HG02610 (cell line): Measurements from ENCODE around the gene RUNX1.
"Not testable (repeated sequence)": the region's sequence is repeated elsewhere in the genome, so short reads cannot be mapped to it uniquely, and the experiment has no call there.

Experiments used
- ATAC-seq: cut with Tn5 transposase; IDR thresholded peaks from one replicate; pipeline ENCODE4 v1.9.1; 2021; ENCODE audit warnings: mild to moderate bottlenecking, moderate library complexity; ENCODE audit not compliant: unreplicated experiment

Gene RUNX1

DNA sequence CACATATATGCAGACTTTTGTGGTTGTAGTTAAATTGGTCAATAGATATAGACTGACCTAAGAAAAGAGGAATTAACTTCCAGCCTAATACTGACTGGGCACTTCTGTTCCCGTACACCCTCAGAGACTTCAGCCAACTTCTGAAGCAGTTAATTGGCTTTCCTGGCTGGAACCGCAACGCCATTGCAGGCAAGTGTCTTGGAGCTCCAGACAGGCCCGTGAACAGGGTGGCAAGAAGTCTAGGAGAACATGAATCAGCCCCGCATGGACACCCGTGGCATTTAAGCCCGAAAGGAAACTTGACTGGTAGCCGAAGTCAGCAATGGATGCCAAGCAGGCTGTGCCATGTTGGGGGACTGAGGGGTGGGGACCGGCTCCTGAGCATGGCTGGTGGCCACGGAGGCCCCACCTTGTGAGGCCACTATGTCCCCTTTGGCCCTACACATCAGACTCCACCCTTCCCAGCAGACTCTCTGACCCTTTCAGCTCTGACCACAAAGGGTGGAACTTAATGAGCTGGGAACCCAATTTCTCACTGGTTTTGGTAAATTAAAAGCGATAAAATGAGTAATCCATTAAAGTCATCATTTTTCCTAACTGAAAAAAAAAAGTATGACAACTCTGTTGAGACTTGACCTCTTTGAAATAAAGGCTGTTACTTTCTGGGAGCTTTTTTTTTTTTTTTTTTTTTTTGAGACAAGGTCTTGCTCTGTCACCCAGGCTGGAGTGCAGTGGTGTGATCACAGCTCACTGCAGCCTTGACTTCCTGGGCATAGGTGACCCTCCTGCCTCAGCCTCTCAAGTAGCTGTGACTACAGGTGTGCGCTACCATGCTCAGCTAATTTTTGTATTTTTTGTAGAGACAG is 54.1 kb downstream of the RUNX1 start:
- ATAC-seq = no peak

DNA sequence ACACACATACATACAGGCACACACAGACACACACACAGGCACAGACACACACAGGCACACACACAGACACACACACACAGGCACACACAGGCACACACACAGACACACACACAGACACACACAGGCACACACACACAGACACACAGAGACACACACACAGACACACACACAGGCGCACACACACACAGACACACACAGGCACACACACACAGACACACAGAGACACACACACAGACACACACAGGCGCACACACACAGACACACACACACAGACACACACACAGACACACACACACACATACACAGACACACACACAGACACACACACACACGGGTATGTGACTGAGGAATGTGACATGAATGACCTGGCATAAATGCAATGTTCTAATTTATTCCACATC is 55.6 kb downstream of the RUNX1 start:
- not testable (repeated sequence) for ATAC-seq

- ATAC-seq = no peak
Measured at GRCh38 chr21:34992736-34993398, 56.2 kb downstream of the RUNX1 start.

- no peak for ATAC-seq
Measured at GRCh38 chr21:34992180-34992579, 56.9 kb downstream of the RUNX1 start.

DNA sequence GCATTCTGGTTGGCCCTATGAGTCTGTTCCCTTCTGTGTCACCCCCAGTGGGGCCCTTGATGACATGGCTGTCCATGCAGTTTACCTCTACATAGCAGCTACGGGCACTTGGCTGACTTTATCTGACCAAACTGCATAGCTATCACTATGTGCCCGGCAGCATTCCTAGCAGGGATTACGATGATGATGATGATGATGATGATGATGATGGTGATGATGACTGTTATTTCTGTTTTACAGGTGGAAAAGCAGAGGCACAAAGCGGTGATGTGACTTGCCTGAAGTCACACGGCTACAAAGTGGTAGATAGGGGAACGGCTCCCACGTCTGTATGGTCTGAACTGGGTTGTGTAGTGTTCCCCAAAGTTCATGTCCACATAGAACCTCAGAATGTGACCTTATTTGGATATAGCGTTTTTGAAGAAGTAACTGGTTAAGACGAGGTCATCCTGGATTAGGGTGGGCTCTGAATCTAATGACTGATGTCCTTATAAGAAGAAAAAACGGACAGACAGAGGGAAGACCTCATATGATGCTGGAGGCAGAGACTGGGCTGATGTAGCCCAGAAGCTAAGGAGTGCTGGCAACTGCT is 57.6 kb downstream of the RUNX1 start:
- ATAC-seq = no peak

- no peak for ATAC-seq
Measured at GRCh38 chr21:34990842-34991241, 58.3 kb downstream of the RUNX1 start.

- ATAC-seq = peak; percentile 57
Measured at GRCh38 chr21:34989337-34990151, 59.6 kb downstream of the RUNX1 start.

DNA sequence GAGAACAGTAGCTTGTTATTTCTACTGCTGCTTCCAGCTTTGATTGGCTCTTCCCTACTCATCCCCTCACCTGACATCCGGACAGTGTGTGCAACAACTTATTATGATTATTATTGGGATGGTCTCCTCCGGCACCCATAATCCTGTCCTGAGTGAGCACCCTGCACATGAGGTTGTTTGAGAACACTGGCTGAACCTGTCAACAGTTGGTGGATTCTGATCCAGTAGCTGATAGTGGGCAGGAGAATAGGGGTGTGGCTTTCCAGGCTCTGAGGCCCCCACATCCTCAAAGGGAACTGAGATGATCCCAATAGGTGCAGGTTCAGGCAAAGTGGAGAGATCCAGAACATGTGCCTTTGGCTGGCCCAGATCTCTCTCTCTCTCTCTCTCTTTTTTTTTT is 60.5 kb downstream of the RUNX1 start:
- ATAC-seq = no peak

DNA sequence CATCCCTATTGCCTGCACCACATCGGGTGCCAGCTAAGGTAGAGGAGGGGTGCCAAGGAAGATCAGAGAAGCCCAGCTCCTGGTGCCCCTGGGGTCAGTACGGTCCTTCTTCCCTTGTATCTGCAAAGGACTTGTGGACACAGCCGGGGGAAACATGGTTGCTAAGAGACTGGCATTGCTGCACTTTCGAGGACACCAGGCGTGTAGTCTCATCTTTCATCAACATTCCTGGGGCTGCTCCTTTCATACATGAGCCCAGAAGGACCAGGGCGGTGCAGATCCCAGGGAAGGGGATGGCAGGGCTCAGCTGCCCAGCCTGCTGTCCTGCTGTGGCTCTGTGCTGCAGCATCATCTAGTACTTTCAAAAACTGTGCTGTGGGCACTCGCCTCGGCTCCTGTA is 61.0 kb downstream of the RUNX1 start:
- ATAC-seq = no peak

- no peak for ATAC-seq
Measured at GRCh38 chr21:34987501-34988072, 61.5 kb downstream of the RUNX1 start.

GRCh38 chr21:34986561-34987500 is 62.3 kb downstream of the RUNX1 start:
- peak; percentile 61 for ATAC-seq

- no peak for ATAC-seq
Measured at GRCh38 chr21:34984356-34985058, 64.6 kb downstream of the RUNX1 start.

DNA sequence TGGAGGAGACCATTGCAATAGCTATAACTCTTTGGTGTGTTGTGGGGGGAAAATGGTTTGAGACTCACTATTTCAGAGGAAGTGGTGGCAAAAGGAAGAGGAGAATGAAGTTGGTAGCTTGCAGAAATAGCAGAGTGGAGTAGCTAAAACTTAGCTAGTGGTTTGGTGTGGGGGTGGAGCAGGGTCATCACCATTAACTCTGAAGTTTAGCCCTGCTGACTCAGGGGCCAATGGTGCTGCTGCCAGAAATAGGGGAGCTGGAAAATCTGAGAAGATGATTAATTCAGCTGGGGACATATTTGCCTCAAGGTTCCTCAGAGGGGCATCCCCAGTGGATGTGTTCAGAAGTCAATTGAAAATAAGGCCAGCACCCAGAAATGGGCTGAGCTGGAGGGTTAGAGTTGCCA is 65.4 kb downstream of the RUNX1 start:
- ATAC-seq = peak; percentile 25

DNA sequence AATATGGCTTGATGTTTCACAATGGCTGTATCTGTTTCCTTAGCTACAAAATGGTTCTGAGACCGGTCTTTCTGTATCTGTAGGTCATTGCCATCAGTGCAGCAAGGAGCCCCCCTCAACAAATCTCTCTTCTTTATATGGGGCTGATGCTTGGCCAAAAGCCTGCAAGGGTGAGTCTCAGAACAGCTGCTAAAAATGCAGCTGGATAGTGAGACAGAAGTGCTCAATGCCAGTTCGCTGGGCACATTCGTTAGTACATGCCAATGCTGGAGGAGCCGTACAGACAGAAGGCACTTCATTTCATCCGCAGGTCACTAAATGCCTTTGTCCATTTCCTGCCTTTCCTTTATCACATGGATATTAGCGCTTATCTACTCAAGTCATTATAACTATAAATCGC is 67.3 kb downstream of the RUNX1 start:
- ATAC-seq = no peak

DNA sequence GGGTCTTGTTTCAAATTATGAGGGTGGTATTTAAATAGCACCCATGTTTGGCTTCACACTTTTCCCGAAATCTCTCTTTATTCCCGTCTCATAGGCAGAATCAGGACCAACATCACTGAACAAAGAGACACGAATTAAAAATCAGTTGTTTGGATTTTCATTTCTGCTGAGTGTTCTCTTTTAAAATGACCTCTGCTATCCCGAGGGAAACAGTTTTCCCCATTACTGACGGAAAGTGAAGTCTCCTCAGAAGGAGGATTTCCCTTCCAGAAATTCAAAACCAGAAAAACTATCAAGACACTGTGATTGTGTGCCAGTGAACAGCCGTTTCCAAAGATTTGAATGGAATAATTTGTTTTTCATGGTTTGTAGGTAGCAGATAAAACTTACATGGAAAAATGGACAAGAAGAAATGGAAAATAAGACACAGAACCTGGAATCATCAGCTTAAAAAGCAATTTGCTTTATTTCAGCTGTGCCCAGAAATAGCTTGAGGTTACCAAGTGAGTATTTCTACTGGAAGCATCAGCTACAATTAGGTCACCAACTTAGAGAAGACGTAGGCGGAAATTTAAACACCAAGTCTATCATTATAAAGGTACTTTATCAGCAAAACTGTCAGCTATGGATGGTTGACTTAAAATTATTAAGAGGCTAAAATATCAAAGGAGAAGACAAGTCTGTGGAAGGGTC is 68.5 kb downstream of the RUNX1 start:
- ATAC-seq = no peak

DNA sequence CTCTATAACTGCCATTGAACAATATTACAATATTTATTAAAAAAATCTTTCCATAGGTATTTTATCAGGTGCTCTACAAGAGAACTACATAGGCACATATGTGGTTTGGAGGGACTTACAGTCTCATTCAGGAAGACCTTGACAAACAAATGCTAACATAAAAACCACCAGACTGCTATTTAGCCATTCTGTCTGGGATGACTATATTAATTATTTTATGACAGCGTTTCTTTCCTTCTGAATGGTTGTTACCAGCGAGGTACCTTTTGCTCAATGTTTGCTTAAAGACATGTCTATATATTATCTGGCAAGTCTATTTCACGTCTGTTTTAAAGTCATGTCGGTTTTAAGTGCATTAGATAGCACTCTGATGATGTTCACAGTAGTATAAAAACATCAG is 69.7 kb downstream of the RUNX1 start:
- ATAC-seq = no peak

GRCh38 chr21:34977333-34977732 is 71.8 kb downstream of the RUNX1 start:
- ATAC-seq = no peak

- ATAC-seq = peak; percentile 70
Measured at GRCh38 chr21:34974162-34974981, 74.7 kb downstream of the RUNX1 start.
